HT-29 (cell line): ENCODE measurements around the gene ATP6V0B. TPM values are rescaled to one million over a fixed set of nuclear protein-coding genes. Genes with fewer than 3 reads are reported as not detected.
A peak's percentile ranks its signal among the peaks of the same experiment; 100 is the strongest.

Experiments
- DNase-seq: peaks from one replicate; pipeline ENCODE4 v3.0.0-alpha.2; 2015; ENCODE audit warnings: low spot score
- total RNA-seq: library from RNA; depleted of rRNA; stranded (reverse); fragments of >200 nt; shearing (Covaris generic); gene quantifications from 2 replicates; pipeline ENCODE4 v1.2.3, GENCODE V29; 2014

Gene ATP6V0B
- total RNA-seq, 1 experiment from 2014 or later: 277 TPM

- peak; percentile 94 for DNase-seq
Measured at GRCh38 chr1:43946236-43947060, 28.3 kb upstream of the ATP6V0B start, which contains the start of gene IPO13. IPO13 (plus strand) TSS chr1:43946950; CDS start chr1:43947601, 651 bp downstream.

DNA sequence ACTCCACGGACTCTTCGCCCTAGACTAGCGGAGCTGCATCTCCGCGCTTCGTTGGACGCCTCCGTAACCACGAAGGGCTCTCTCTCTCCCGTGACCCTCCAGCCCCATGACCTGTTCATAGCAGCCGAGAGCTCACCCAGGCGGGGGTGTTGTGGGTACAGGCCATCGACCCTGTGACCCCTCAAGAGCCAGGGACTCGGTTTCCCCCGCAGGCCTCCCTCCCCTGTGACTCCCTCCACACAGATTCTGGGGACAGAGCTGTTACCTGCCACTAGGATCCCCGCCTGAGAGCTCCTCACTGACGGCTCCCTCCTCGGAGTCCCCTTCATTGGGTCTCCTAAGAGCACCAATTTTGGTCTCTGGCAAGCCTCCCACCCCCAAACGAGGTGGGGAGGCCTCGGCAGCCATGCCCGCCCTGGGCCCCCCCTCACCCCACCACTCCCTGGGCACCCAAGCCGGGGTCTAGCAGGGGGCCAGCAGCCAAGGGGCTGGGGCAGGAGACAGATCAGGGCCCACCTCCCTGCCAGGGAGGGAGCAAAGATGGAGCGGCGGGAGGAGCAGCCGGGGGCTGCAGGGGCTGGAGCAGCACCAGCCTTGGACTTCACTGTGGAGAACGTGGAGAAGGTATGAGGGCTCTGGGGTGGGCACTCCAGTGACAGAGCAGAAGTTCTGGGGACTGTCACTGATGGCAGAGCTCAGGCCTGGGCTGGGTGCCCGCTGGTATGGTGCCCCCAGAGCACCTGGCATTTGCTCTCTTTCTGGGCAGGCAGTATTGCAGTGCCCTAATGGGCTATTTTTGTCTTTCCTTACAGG lies 27.5 kb upstream of the ATP6V0B start:
- no peak for DNase-seq

GRCh38 chr1:43947874-43948437 lies 26.8 kb upstream of the ATP6V0B start:
- DNase-seq: no peak

GRCh38 chr1:43949678-43950077 lies 25.1 kb upstream of the ATP6V0B start:
- no peak for DNase-seq

- no peak for DNase-seq
Measured at GRCh38 chr1:43951021-43951985, 23.5 kb upstream of the ATP6V0B start.

DNA sequence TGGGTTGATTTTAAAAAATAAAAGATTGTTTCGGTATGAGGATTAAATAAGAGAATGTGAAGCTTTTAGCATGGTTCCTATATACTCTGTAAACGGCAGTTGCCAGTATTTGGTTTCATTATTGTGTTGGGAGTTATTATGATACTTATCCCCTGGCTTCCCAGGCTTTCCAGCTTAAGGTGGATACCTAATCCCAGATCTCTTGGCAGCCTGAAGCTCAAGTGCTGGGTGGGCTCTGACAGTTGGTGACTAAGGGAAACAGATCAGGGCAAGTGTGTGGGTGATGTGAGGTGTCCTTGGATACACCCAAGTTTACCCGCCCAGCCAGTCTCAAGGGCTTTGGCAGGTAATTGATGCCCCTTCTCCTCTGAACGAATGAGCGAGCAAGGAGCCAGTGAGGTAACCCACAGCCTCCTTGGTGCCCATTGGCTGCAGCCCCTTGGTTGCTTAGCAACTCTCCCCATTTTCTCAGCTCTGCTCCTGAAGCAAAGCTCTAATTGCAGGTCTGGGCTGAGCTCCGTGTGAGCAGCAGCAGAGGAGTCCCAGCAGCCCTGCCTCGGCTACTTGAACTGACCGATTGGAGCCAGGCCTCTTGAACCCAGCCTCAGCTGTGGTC lies 21.9 kb upstream of the ATP6V0B start:
- no peak for DNase-seq

GRCh38 chr1:43953361-43953760 lies 21.4 kb upstream of the ATP6V0B start:
- DNase-seq: no peak

DNA sequence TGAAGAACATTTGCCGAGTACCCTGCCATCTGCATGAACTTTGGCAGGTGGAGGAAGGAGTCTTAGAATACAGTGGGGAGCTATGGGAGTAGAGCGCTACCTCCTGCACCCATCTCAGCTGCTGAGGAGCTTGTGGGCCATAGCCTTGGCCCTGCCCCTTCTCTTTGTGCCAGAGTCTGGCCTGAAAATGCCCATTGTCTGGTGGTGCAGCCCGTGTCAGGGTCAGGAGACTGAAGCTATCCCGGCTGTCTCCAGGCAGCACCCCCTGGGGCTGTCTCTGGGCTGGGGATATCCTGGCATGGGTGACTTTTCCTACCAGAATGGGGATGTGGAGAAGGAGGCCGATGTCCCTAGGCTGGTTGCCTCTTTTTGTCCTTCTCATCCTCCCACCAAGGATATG lies 20.7 kb upstream of the ATP6V0B start:
- DNase-seq: no peak

GRCh38 chr1:43956234-43956633 lies 18.5 kb upstream of the ATP6V0B start:
- no peak for DNase-seq

DNA sequence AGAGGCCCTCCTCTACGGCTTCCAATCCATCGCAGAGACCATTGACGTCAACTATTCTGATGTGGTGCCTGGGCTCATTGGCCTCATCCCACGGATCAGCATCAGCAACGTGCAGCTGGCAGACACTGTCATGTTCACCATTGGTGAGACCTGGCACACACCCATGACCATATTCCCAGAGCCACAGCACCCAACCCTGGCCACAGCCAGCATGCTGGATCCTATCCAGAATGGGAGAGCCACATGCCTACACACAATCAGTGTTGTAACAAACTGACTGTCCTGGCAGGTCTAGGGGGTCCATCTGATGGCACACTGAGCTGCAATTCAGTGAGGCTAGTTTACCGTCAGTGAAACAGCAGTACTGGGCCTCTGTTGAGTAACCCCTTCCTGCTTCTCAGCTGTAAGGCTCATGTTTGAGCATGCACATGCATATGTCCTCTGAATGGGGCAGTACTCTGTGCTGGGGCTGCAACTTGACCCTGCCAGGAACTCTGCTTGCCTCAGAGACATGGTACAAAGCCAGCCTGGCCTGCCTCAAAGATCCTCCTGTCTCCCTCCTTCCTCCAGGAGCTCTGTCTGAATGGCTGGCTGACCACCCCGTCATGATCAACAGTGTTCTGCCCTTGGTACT lies 17.2 kb upstream of the ATP6V0B start:
- DNase-seq: no peak

DNA sequence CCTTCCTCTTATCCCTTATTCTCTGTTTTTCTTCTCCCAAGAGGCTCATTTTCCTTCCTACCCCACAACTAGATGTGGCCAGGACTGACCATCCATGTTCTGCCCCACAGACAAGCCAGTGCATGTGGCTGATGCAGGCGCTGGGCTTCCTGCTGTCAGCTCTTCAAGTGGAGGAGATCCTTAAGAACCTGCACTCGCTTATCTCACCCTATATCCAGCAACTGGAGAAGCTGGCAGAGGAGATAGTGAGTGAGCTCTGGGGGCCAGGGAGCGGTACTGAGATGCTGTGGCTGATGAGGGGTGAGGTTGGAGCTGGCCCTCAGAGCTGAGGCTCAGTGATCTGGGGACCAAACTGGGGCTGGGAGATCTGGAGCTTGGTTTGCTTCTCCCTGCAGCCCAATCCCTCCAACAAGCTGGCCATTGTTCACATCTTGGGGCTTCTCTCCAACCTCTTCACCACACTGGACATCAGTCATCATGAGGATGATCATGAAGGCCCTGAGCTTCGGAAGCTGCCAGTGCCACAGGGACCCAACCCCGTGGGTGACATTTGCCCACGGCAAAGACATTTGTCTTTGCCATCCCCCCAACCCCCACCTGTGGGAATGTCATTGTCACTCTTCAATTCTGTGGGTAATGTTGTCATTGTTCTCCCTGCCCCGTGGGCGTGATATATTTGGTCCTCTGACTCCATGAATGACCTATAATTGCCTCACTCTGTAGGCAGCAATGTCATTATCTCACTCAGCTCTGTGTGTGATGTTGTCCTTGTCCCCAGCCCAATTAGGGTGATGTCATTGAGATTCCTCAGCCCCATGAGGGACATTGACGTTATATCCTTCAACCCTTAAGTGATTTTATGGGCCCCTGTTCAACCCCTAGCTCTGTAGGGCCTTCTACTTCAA lies 16.2 kb upstream of the ATP6V0B start:
- no peak for DNase-seq

DNA sequence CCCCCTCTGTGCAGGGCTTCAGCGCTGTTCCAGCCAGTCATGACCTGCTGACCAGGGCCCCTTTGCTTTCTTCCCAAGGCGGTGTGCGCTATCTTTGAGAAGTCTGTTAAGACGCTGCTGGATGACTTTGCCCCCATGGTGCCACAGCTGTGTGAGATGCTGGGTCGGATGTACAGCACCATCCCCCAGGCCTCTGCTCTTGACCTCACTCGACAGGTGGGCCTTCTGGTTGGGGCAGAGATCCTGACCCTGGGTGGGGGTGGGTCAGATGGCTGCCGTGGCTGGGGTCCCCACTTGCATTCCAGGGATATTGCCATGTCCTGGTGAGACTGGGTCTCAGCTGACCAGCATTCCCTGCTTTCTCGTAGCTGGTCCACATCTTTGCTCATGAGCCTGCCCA lies 14.0 kb upstream of the ATP6V0B start:
- DNase-seq: no peak

DNA sequence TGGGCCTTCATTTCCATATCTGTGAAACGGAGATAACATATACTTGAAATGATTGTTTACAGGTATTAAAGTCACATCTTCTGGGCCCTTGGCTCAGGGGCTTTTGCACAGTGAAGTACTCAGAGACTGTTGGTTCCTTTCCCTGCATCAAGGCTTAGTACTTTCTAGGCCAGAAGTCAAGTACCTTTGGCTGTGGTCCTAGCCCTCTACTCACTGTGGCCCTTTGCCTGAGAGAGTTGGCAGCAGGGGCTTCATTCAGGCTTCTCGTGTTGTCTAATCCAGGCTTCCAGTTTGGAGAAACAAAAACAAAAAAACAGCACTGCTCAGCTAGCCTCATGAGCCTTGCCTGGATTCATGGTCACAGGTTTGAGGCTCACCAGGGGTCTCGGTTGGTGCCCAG lies 13.1 kb upstream of the ATP6V0B start:
- no peak for DNase-seq

DNA sequence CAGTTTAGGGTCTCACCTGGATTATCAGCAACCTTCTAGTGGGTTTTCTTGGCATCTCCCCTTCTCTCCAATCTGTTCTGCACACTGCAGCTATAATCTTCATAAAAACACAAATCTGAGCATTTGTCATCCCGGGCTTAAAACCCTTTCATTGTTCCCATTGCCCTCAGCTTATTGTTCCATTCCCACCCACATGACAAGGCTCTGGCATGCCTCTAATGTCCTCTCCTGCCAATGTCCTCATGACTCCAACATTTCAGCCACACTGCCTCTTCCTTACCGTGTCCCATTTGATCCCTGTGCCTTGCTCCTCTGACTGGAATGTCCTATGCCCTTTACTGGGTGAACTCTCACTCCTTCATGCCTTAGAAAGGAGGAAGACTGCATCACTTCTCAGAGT lies 12.4 kb upstream of the ATP6V0B start:
- no peak for DNase-seq

GRCh38 chr1:43963006-43963405 lies 11.8 kb upstream of the ATP6V0B start:
- no peak for DNase-seq

GRCh38 chr1:43963890-43964289 lies 10.9 kb upstream of the ATP6V0B start:
- DNase-seq: no peak

GRCh38 chr1:43965316-43965715 lies 9.4 kb upstream of the ATP6V0B start:
- no peak for DNase-seq

DNA sequence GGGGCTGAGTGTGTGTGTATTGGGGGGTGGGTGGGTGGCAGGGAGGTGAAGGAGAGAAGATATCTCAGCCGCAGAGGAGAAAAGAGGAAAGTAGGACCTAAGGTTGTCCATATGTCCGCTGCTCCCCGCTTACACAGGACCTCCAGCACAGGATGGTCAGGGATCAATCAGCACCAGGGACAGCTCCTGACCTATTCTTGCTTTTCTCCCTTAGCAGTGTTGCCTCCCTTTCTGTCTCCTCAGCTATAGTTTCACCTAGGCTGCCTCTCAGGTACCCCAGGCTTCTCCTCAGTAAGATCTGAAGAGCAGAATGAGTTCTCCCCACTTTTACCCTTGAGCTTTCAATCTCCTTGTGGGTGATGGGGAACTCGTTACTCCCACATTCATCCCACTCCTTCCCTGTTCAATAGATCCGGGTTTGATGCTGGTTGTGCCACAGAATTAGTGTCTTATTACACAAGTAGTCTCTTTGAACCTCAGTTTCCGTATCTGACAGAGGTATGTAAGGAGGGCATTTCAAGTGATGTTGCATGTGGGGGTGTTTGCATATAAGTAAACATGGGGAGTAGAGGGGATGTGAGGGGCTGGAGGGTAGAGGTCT lies 6.3 kb upstream of the ATP6V0B start:
- DNase-seq: peak; percentile 55

- DNase-seq: no peak
Measured at GRCh38 chr1:43969416-43969745, 5.4 kb upstream of the ATP6V0B start.
